ENCODE data around the gene ICAM4. TPM values are rescaled to one million over a fixed set of nuclear protein-coding genes. Genes with fewer than 3 reads are reported as not detected.

Gene ICAM4
- total and polyA plus RNA-seq, 9 of the 15 experiments (the other 6 are each of a cell fraction or from before 2014, with no cell fraction given), result 14.1 to 86.1 (median 29.6) TPM

GRCh38 chr19:10262771-10263170, 24.0 kb upstream of the ICAM4 start:
- DNase-seq (ENCODE audit: extremely low read depth in 1 of 4, low spot score in 3 of 4), result no peak
- Histone ChIP-seq H3K79me2 (ENCODE audit: control insufficient read depth, insufficient read depth, low read length) (no peaks in the 10 kb centered on the region), H3K9me3 (replicated peaks; ENCODE audit: control insufficient read depth, insufficient read depth, low read depth, low read length) (no peaks in the 10 kb centered on the region), H3K4me3 (no peak overlapping the region), H3K4me2 (ENCODE audit: insufficient read depth, low read length) (no peak overlapping the region), H3K9me1 (ENCODE audit: control insufficient read depth, insufficient read depth, low read length) (no peaks in the 10 kb centered on the region), H2AFZ (ENCODE audit: low read depth, low read length) (no peak overlapping the region), H3K9ac (ENCODE audit: insufficient read depth in 1 of 2, low read depth in 2 of 2, low read length in 2 of 2) (no peak overlapping the region), H3K36me3 (ENCODE audit: control insufficient read depth, insufficient read depth, low read length) (peaks cover 21% of the 10 kb centered on the region), H3K27ac (ENCODE audit: extremely low read depth, low read depth, low read length) (no peak overlapping the region), H3K4me1 (replicated peaks in 1 of 2; ENCODE audit: control insufficient read depth in 2 of 2, insufficient read depth in 2 of 2, low read length in 2 of 2) (peaks cover 5 to 31% of the 10 kb centered on the region in 2 experiments; a peak in 3 of 5 replicates), H3K27me3 (ENCODE audit: control insufficient read depth in 2 of 2, insufficient read depth in 2 of 2, low read length in 2 of 2) (no peaks in the 10 kb centered on the region), H4K20me1 (replicated peaks; ENCODE audit: control insufficient read depth, insufficient read depth, low read length) (no peaks in the 10 kb centered on the region; the same call in 1 of the 2 replicates)
- CTCF ChIA-PET (ENCODE audit: low intra/inter-chr PET ratio), result interaction anchor here (1.7 kb wide), 1 partner anchor 127 kb away, joined by 5 read pairs; no protein-coding TSS in a partner anchor
- in situ Hi-C loops (cut with MboI), result no loop called here
- POLR2A ChIA-PET, result interaction anchor here (0.6 to 1.3 kb wide), 2 partner anchors 117 to 126 kb away, joined by 3 to 5 read pairs; no protein-coding TSS in a partner anchor
- WGBS (ENCODE audit: insufficient coverage, low coverage, missing lambda C conversion rate), result 58% methylated on average over 4 of the region's 7 CpGs
- no peak for FAIRE-seq
- ATAC-seq, result no peak
- intact Hi-C loops (cut with micrococcal nuclease), result no loop called here
- no TSS peak for BruUV-seq (replicated peaks)
- TF ChIP-seq SMAD2 (IDR thresholded peaks at IDR 0.05; ENCODE audit: low read depth, low read length) (no peak), BCLAF1 (IDR thresholded peaks at IDR 0.05; ENCODE audit: borderline replicate concordance in 1 of 2, control insufficient read depth in 1 of 2, low read depth in 2 of 2, low read length in 1 of 2) (no peak), GMEB1 (CRISPR knock-in tag; IDR thresholded peaks at IDR 0.05) (no peak), ZNF830 (CRISPR knock-in tag; IDR thresholded peaks at IDR 0.05) (no peak), EWSR1 (IDR thresholded peaks at IDR 0.05; ENCODE audit: borderline replicate concordance, low read depth, partially characterized antibody) (no peak), ZNF280B (CRISPR knock-in tag; IDR thresholded peaks at IDR 0.05) (no peak), STAT6 (CRISPR knock-in tag; IDR thresholded peaks at IDR 0.05) (no peak), ZBTB43 (CRISPR knock-in tag; IDR thresholded peaks at IDR 0.05) (no peak), COPS2 (conservative IDR thresholded peaks at IDR 0.05) (no peak), ZNF24 (IDR thresholded peaks at IDR 0.05) (peak; percentile 85; the same call in 1 of the 2 replicates), TCF3 (CRISPR knock-in tag; IDR thresholded peaks at IDR 0.05) (no peak), ZNF12 (CRISPR knock-in tag; IDR thresholded peaks at IDR 0.05) (peak; percentile 26; the same call in 1 of the 2 replicates)
